Endodermal cell (in vitro differentiated cells): ENCODE results near the gene PADI1. TPM values are rescaled to one million over a fixed set of nuclear protein-coding genes. Genes with fewer than 3 reads are reported as not detected.

Experiments used
- DNase-seq: peaks from one replicate; pipeline ENCODE4 v3.0.0-alpha.2; 2017
- H3K27ac ChIP-seq: 2 replicates; pipeline ENCODE4 v1.5.1; 2013; ENCODE audit warnings: mild to moderate bottlenecking, low read depth, low read length, moderate library complexity
- H3K27me3 ChIP-seq: 2 replicates; pipeline ENCODE4 v1.6.1; 2013; ENCODE audit warnings: mild to moderate bottlenecking, low read length, moderate library complexity; ENCODE audit not compliant: insufficient read depth, control insufficient read depth, poor library complexity, severe bottlenecking
- H3K36me3 ChIP-seq: 2 replicates; pipeline ENCODE4 v1.7.0; 2013; ENCODE audit warnings: mild to moderate bottlenecking, low read length, moderate library complexity; ENCODE audit not compliant: control insufficient read depth, insufficient read depth
- H3K4me1 ChIP-seq: one replicate; pipeline ENCODE4 v1.7.0; 2013; ENCODE audit warnings: low read length; ENCODE audit not compliant: control insufficient read depth, insufficient read depth
- H3K4me3 ChIP-seq: 2 replicates; pipeline ENCODE4 v1.5.1; 2013; ENCODE audit warnings: mild to moderate bottlenecking, low read length, moderate library complexity
- H3K9ac ChIP-seq: 2 replicates; pipeline ENCODE4 v1.6.1; 2013; ENCODE audit warnings: mild to moderate bottlenecking, low read length, moderate library complexity; ENCODE audit not compliant: poor library complexity, severe bottlenecking; ENCODE audit errors: extremely low read depth
- H3K9me3 ChIP-seq: 2 replicates; pipeline ENCODE4 v1.6.1; 2013; ENCODE audit warnings: mild to moderate bottlenecking, low read length, moderate library complexity; ENCODE audit not compliant: control insufficient read depth
- H3K27ac Mint-ChIP-seq: 2 replicates; pipeline ENCODE4 v1.8.0; 2020; ENCODE audit warnings: mixed read lengths
- H3K27me3 Mint-ChIP-seq: 2 replicates; pipeline ENCODE4 v1.8.0; 2021; ENCODE audit warnings: mild to moderate bottlenecking, mixed read lengths; ENCODE audit not compliant: insufficient read depth
- H3K36me3 Mint-ChIP-seq: 2 replicates; pipeline ENCODE4 v1.8.0; 2020; ENCODE audit warnings: low read depth, mixed read lengths
- H3K4me1 Mint-ChIP-seq: 2 replicates; pipeline ENCODE4 v1.8.0; 2020; ENCODE audit warnings: mixed read lengths
- H3K4me3 Mint-ChIP-seq: 2 replicates; pipeline ENCODE4 v1.8.0; 2020; ENCODE audit warnings: mild to moderate bottlenecking, moderate library complexity, mixed read lengths
- H3K9me3 Mint-ChIP-seq: 2 replicates; pipeline ENCODE4 v1.8.0; 2020; ENCODE audit warnings: mild to moderate bottlenecking, mixed read lengths
- CTCF ChIP-seq: fragments of 200-600 bp; sonication (generic); conservative IDR thresholded peaks from 2 replicates; pipeline ENCODE4 v1.5.0; 2021; ENCODE audit warnings: antibody characterized with exemption, mild to moderate bottlenecking
- WGBS, 2 experiments: methylation state at CpG; one replicate each; pipeline versions ENCODE4 v1.1.5 to v1.1.7; 2013; ENCODE audit warnings: missing lambda C conversion rate in 2 of 2, mixed read lengths in 1 of 2; ENCODE audit not compliant: insufficient coverage in 1 of 2, insufficient read length in 1 of 2; 5-methylcytosine and 5-hydroxymethylcytosine counted together
- total RNA-seq, 2 donors: library from RNA; stranded (reverse); fragmentation: NEBNext Ultra II Directional in 1 of 2; extraction: Animal tissue kit (Norgen Biotek cat#: 25700) in 1 of 2; gene quantifications; 2 replicates in 1 of 2; 3 replicates in 1 of 2; pipeline ENCODE4 v1.2.1, GENCODE V29; 2021

PADI1 gene
- total RNA-seq, 2 donors from 2014 or later, result 0.13 TPM; not detected in 1

GRCh38 chr1:17193222-17194132 lies 11.5 kb upstream of the PADI1 start:
- no peak overlapping the region for H3K27ac ChIP-seq

GRCh38 chr1:17194133-17194475 lies 10.8 kb upstream of the PADI1 start:
- Histone ChIP-seq H3K27me3 (no peaks in the 10 kb centered on the region), H3K4me1 (no peaks in the 10 kb centered on the region), H3K4me3 (no peak overlapping the region), H3K9me3 (peaks cover under 1% of the 10 kb centered on the region), H3K27ac (no peak overlapping the region), H3K36me3 (no peaks in the 10 kb centered on the region), H3K9ac (no peak overlapping the region)
- 85 to 90% methylated on average over 3 of the region's 3 CpGs for WGBS, 2 experiments
- peaks cover under 1% of the 10 kb centered on the region for H3K9me3 Mint-ChIP-seq
- no peak for TF ChIP-seq CTCF
- H3K4me3 Mint-ChIP-seq, result no peak overlapping the region
- H3K36me3 Mint-ChIP-seq, result no peaks in the 10 kb centered on the region
- peaks cover 14% of the 10 kb centered on the region for H3K27me3 Mint-ChIP-seq
- H3K4me1 Mint-ChIP-seq, result peaks cover 2% of the 10 kb centered on the region
- peak; percentile 36 for DNase-seq
- H3K27ac Mint-ChIP-seq, result no peak overlapping the region

More at GRCh38 chr1:17193222-17194132, 11.5 kb upstream of the PADI1 start:
- H3K27ac Mint-ChIP-seq, result peak overlapping the region; percentile 7
- H3K4me3 Mint-ChIP-seq, result no peak overlapping the region
- Histone ChIP-seq H3K4me1 (no peaks in the 10 kb centered on the region), H3K9me3 (peaks cover 6% of the 10 kb centered on the region), H3K27me3 (no peaks in the 10 kb centered on the region), H3K9ac (no peak overlapping the region), H3K36me3 (no peaks in the 10 kb centered on the region), H3K4me3 (no peak overlapping the region)
- H3K9me3 Mint-ChIP-seq, result peaks cover 7% of the 10 kb centered on the region
- H3K36me3 Mint-ChIP-seq, result no peaks in the 10 kb centered on the region
- peaks cover 2% of the 10 kb centered on the region for H3K4me1 Mint-ChIP-seq
- DNase-seq, result peak; percentile 31
- peaks cover 14% of the 10 kb centered on the region for H3K27me3 Mint-ChIP-seq
- 90 to 92% methylated on average over 8 to 17 of the region's 17 CpGs for WGBS, 2 experiments
- no peak for TF ChIP-seq CTCF

- Histone ChIP-seq H3K27me3 (no peaks in the 10 kb centered on the region), H3K9me3 (no peaks in the 10 kb centered on the region), H3K9ac (no peak overlapping the region), H3K4me1 (peaks cover 5% of the 10 kb centered on the region), H3K27ac (no peak overlapping the region), H3K36me3 (no peaks in the 10 kb centered on the region), H3K4me3 (no peak overlapping the region)
- Mint-ChIP-seq H3K36me3 (no peaks in the 10 kb centered on the region), H3K4me1 (peaks cover 6% of the 10 kb centered on the region), H3K27me3 (peaks cover 14% of the 10 kb centered on the region), H3K9me3 (no peaks in the 10 kb centered on the region), H3K4me3 (no peak overlapping the region), H3K27ac (no peak overlapping the region)
- peak; percentile 53 for DNase-seq
- 80 to 84% methylated on average over 3 to 8 of the region's 8 CpGs for WGBS, 2 experiments
- no peak for TF ChIP-seq CTCF
Measured at GRCh38 chr1:17194615-17195528, 10.1 kb upstream of the PADI1 start.
